Liver (tissue), 9 donors: ENCODE results near the gene PM20D2. TPM values are rescaled to one million over a fixed set of nuclear protein-coding genes. Genes with fewer than 3 reads are reported as not detected.
A peak's percentile ranks its signal among the peaks of the same experiment; 100 is the strongest.

Experiments used
- DNase-seq: peaks from one replicate; pipeline ENCODE4 v3.0.0-alpha.2; 2017; ENCODE audit warnings: low spot score
- H3K27ac ChIP-seq, 2 donors: one replicate each; pipeline ENCODE4 v1.7.0; 2013; ENCODE audit warnings: inconsistent platforms in 2 of 2, low read length in 2 of 2, control low read depth in 1 of 2, low read depth in 1 of 2, mild to moderate bottlenecking in 1 of 2
- H3K27me3 ChIP-seq, 4 donors: one replicate each; pipeline versions ENCODE4 v1.6.1 to v1.7.0; 2013; ENCODE audit warnings: low read length in 3 of 4, inconsistent platforms in 1 of 4, mild to moderate bottlenecking in 1 of 4, moderate library complexity in 1 of 4; ENCODE audit not compliant: control insufficient read depth in 4 of 4, insufficient read depth in 4 of 4
- H3K36me3 ChIP-seq, 4 donors: one replicate each; pipeline versions ENCODE4 v1.6.1 to v1.7.0; 2013; ENCODE audit warnings: low read length in 3 of 4, mild to moderate bottlenecking in 3 of 4, low read depth in 1 of 4, moderate library complexity in 1 of 4; ENCODE audit not compliant: control insufficient read depth in 4 of 4, insufficient read depth in 3 of 4
- H3K4me1 ChIP-seq, 4 donors: one replicate each; pipeline versions ENCODE4 v1.6.1 to v1.7.0; 2013; ENCODE audit warnings: low read length in 3 of 4, mild to moderate bottlenecking in 3 of 4, moderate library complexity in 1 of 4; ENCODE audit not compliant: control insufficient read depth in 4 of 4, insufficient read depth in 4 of 4
- H3K4me3 ChIP-seq, 3 donors: one replicate each; pipeline versions ENCODE4 v1.6.1 to v1.7.0; 2013; ENCODE audit warnings: low read length in 3 of 3, control low read depth in 1 of 3, low read depth in 1 of 3, mild to moderate bottlenecking in 1 of 3
- H3K9ac ChIP-seq, 2 donors: one replicate each; pipeline ENCODE4 v1.7.0; 2013; ENCODE audit warnings: low read length in 2 of 2, mild to moderate bottlenecking in 2 of 2, moderate library complexity in 2 of 2, control low read depth in 1 of 2, low read depth in 1 of 2
- H3K9me3 ChIP-seq, 4 donors: one replicate each; pipeline versions ENCODE4 v1.6.1 to v1.7.0; 2013; ENCODE audit warnings: low read length in 3 of 4; ENCODE audit not compliant: control insufficient read depth in 4 of 4
- FOXA1 ChIP-seq: IDR thresholded peaks from 2 replicates; pipeline ENCODE4 v1.6.1; 2016; ENCODE audit warnings: antibody characterized with exemption
- FOXA2 ChIP-seq: IDR thresholded peaks from 2 replicates; pipeline ENCODE4 v1.6.1; 2016; ENCODE audit warnings: antibody characterized with exemption
- HNF4G ChIP-seq: IDR thresholded peaks from 2 replicates; pipeline ENCODE4 v1.6.1; 2016; ENCODE audit warnings: antibody characterized with exemption
- NR2F2 ChIP-seq: IDR thresholded peaks from 2 replicates; pipeline ENCODE4 v1.6.1; 2016; ENCODE audit warnings: antibody characterized with exemption
- RAD21 ChIP-seq, 2 donors: IDR thresholded peaks; 2 replicates each; pipeline ENCODE4 v1.6.1; 2016; ENCODE audit warnings: antibody characterized with exemption in 2 of 2, mild to moderate bottlenecking in 2 of 2
- REST ChIP-seq: IDR thresholded peaks from 2 replicates; pipeline ENCODE4 v1.6.1; 2016; ENCODE audit warnings: antibody characterized with exemption, mild to moderate bottlenecking
- SP1 ChIP-seq: IDR thresholded peaks from 2 replicates; pipeline ENCODE4 v1.6.1; 2018; ENCODE audit warnings: antibody characterized with exemption, mild to moderate bottlenecking
- TAF1 ChIP-seq: conservative IDR thresholded peaks from 2 replicates; pipeline ENCODE4 v1.6.1; 2016; ENCODE audit warnings: antibody characterized with exemption, mild to moderate bottlenecking
- WGBS: extraction: QIAGEN DNeasy Blood & Tissue Kit; methylation state at CpG from one replicate; pipeline ENCODE4 v1.1.7; 2013; 5-methylcytosine and 5-hydroxymethylcytosine counted together
- polyA plus RNA-seq, 2 donors: library from polyadenylated mRNA; stranded (reverse) in 1 of 2; unstranded in 1 of 2; fragments of 200-250 nt in 1 of 2; fragments of >200 nt in 1 of 2; fragmentation: Nextera tagmentation in 1 of 2; extraction: Ambion mirVana in 1 of 2; gene quantifications; one replicate each; pipeline versions ENCODE4 v1.2.1 to v1.2.3, GENCODE V29; 2013 to 2015
- total RNA-seq, 2 donors: library from RNA; depleted of rRNA; stranded (reverse); fragments of >200 nt; gene quantifications; one replicate each; pipeline ENCODE4 v1.2.3, GENCODE V29; 2014
- TF ChIP-seq, protein P1 (sequence below): IDR thresholded peaks from 2 replicates; pipeline ENCODE4 v1.6.1; 2016; ENCODE audit warnings: antibody characterized with exemption
- TF ChIP-seq, protein P2 (sequence below): IDR thresholded peaks from 2 replicates; pipeline ENCODE4 v1.6.1; 2016; ENCODE audit warnings: antibody characterized with exemption
- TF ChIP-seq, protein P3 (sequence below): IDR thresholded peaks from 2 replicates; pipeline ENCODE4 v1.6.1; 2016; ENCODE audit warnings: antibody characterized with exemption
- donor health status: healthy.
- donor health status: healthy.
- donor health status: healthy.
- donor health status: healthy.
- donor health status: healthy.

PM20D2 gene
- total and polyA plus RNA-seq, 4 donors: 1.7 to 12.4 (median 4.5) TPM

DNA sequence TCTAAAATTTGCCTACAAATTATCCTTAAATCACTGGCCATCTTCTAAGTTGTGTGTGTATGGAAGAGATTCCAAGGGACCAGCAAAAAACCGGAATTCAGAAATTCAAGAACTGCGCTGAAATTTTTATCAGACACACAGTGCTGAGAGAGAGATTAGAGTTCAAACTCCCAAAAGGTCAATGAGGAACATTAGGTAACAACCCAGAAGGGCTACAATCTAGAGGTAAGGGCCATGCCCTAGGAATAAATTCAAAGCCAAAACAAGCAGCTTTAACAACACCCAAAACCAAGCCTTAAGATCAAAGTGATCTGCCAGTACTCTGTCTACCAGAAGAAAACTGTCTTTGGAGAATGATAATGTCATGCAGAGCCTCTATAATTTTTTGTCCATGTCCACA is 45.7 kb upstream of the PM20D2 start (continued):
- TF ChIP-seq FOXA2 (no peak), FOXA1 (no peak)
- TF ChIP-seq, protein P1, sequence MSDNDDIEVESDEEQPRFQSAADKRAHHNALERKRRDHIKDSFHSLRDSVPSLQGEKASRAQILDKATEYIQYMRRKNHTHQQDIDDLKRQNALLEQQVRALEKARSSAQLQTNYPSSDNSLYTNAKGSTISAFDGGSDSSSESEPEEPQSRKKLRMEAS: peak; percentile 15
- TF ChIP-seq, protein P2, sequence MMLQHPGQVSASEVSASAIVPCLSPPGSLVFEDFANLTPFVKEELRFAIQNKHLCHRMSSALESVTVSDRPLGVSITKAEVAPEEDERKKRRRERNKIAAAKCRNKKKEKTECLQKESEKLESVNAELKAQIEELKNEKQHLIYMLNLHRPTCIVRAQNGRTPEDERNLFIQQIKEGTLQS: no peak

GRCh38 chr6:89110284-89110683 is 35.6 kb upstream of the PM20D2 start:
- no peak for DNase-seq
- Histone ChIP-seq H3K9me3 (no peaks in the 10 kb centered on the region), H3K4me1 (no peaks in the 10 kb centered on the region), H3K4me3 (no peak overlapping the region), H3K9ac (no peak overlapping the region), H3K27ac (no peak overlapping the region), H3K27me3 (no peaks in the 10 kb centered on the region), H3K36me3 (no peaks in the 10 kb centered on the region)
- TF ChIP-seq FOXA2 (no peak), RAD21 (IDR thresholded peaks at IDR 0.05) (no peak), FOXA1 (no peak), SP1 (no peak), REST (no peak), TAF1 (no peak), HNF4G (no peak), NR2F2 (no peak)
- TF ChIP-seq, protein P1: no peak
- TF ChIP-seq, protein P3, sequence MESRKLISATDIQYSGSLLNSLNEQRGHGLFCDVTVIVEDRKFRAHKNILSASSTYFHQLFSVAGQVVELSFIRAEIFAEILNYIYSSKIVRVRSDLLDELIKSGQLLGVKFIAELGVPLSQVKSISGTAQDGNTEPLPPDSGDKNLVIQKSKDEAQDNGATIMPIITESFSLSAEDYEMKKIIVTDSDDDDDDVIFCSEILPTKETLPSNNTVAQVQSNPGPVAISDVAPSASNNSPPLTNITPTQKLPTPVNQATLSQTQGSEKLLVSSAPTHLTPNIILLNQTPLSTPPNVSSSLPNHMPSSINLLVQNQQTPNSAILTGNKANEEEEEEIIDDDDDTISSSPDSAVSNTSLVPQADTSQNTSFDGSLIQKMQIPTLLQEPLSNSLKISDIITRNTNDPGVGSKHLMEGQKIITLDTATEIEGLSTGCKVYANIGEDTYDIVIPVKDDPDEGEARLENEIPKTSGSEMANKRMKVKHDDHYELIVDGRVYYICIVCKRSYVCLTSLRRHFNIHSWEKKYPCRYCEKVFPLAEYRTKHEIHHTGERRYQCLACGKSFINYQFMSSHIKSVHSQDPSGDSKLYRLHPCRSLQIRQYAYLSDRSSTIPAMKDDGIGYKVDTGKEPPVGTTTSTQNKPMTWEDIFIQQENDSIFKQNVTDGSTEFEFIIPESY: no peak
- WGBS: 95% methylated on average over 3 of the region's 3 CpGs

DNA sequence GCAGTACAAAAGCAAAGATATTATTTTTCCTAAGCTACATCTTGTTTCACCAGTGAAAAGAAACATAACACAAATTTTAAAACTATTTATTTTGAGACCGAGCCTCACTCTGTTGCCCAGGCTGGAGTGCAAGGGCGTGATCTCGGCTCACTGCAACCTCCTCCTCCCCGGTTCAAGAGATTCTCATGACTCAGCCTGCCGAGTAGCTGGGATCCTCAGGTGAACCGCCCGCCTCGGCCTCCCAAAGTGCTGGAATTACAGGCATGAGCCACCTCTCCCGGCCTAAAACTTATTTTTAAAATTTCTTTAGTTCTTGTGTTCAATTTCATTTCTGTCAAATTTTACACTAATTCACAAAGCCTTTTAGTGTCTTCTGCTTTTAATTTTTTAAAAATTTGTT is 33.9 kb upstream of the PM20D2 start:
- no peak overlapping the region for H3K9ac ChIP-seq
- H3K27me3 ChIP-seq: no peaks in the 10 kb centered on the region
- TF ChIP-seq HNF4G: no peak
- no peaks in the 10 kb centered on the region for H3K9me3 ChIP-seq
- no peak for DNase-seq
- H3K27ac ChIP-seq: no peak overlapping the region
- WGBS: 98% methylated on average over 9 of the region's 9 CpGs
- H3K4me1 ChIP-seq: peaks cover 0 to 2% (median under 1%) of the 10 kb centered on the region in 4 donors
- no peaks in the 10 kb centered on the region for H3K36me3 ChIP-seq
- H3K4me3 ChIP-seq: no peak overlapping the region
